ENCODE data around the gene RPS15.

RPS15 gene

DNA sequence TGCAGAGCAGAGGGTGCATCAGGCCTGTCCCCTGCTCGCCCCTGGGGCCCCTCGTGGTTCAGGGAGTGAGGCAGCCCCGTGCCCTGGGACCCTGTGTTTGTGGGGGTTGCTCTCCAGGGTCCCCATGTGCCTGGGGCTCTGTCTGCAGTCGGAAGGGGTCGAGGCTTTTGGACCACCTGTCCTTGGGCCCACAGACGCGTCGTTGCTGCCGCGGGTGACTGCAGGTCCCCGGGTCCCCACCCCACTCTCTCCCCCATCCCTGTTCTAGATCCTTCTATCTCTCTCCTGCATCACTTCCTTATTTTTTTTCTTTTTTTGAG is 50.0 kb downstream of the RPS15 start:
- DNase-seq, result no peak

DNA sequence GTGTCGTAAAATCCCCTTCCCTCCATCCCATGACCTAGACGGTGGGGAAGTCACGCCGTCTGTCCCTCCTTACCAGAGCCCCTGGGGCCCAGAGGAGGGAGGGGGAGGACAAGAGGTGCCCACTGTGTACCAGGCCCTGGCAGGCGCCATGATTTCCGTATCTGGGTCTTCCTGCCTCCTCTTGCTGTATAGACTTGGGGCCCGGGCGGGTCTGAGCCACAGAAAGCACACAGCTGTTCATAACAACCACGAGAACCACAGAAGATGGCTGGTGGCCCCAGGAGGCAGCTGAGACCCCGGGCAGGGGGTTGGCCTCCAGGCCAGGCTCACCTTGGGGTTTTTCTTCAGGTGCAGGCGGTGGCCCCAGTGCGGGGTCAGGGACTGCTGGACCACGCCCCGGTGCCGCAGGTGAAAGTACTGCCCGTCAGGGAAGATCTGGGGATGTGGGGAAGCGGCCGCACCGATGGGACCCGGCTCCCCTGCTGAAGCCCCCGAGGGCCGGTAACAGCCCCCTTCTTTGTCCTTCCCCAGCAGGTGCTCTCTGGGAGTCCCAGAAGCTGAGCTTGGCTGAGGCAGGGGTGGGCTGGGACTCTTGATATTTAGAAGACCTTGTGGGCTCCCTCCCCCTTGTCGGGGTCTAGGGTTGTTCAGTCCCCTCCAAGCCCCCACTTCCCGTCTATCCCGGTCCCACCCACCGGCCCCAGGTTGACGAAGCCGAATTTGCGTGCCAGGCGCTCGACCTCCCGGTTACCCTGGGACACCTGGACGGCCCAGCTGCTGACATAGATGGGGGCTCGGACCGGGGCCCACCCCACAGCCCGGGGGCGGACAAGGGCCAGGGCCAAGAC is 51.5 kb downstream of the RPS15 start:
- DNase-seq, result no peak
